Measurements from ENCODE around the gene PDE10A.
"Not testable (repeated sequence)": the region's sequence is repeated elsewhere in the genome, so short reads cannot be mapped to it uniquely, and the experiment has no call there.

PDE10A gene

GRCh38 chr6:165594584-165595333 lies 68.3 kb downstream of the PDE10A start:
- DNase-seq (ENCODE audit: extremely low read depth in 1 of 2, low read depth in 1 of 2) = no peak

- DNase-seq (ENCODE audit: extremely low read depth in 1 of 2, low read depth in 1 of 2) = not testable (repeated sequence)
Measured at GRCh38 chr6:165592947-165593346, 70.1 kb downstream of the PDE10A start.

- no peak for DNase-seq (ENCODE audit: extremely low read depth in 1 of 2, low read depth in 1 of 2)
Measured at GRCh38 chr6:165588515-165588914, 74.5 kb downstream of the PDE10A start.

- DNase-seq (ENCODE audit: extremely low read depth in 1 of 2, low read depth in 1 of 2) = no peak
Measured at GRCh38 chr6:165587206-165587605, 75.8 kb downstream of the PDE10A start.

GRCh38 chr6:165586706-165587105 lies 76.3 kb downstream of the PDE10A start:
- no peak for DNase-seq (ENCODE audit: extremely low read depth in 1 of 2, low read depth in 1 of 2)

- DNase-seq (ENCODE audit: extremely low read depth in 1 of 2, low read depth in 1 of 2) = no peak
Measured at GRCh38 chr6:165585060-165585459, 78.0 kb downstream of the PDE10A start.

- DNase-seq (ENCODE audit: extremely low read depth in 1 of 2, low read depth in 1 of 2) = no peak
Measured at GRCh38 chr6:165584541-165584940, 78.5 kb downstream of the PDE10A start.

- no peak for DNase-seq (ENCODE audit: extremely low read depth in 1 of 2, low read depth in 1 of 2)
Measured at GRCh38 chr6:165581678-165582077, 81.4 kb downstream of the PDE10A start.

- DNase-seq (ENCODE audit: extremely low read depth in 1 of 2, low read depth in 1 of 2) = no peak
Measured at GRCh38 chr6:165580136-165580535, 82.9 kb downstream of the PDE10A start.

- no peak for DNase-seq (ENCODE audit: extremely low read depth in 1 of 2, low read depth in 1 of 2)
Measured at GRCh38 chr6:165579151-165579550, 83.9 kb downstream of the PDE10A start.

- DNase-seq (ENCODE audit: extremely low read depth in 1 of 2, low read depth in 1 of 2) = no peak
Measured at GRCh38 chr6:165577556-165577955, 85.5 kb downstream of the PDE10A start.

GRCh38 chr6:165575158-165575549 lies 87.9 kb downstream of the PDE10A start:
- DNase-seq (ENCODE audit: extremely low read depth in 1 of 2, low read depth in 1 of 2) = no peak

- no peak for DNase-seq (ENCODE audit: extremely low read depth in 1 of 2, low read depth in 1 of 2)
Measured at GRCh38 chr6:165574220-165575157, 88.6 kb downstream of the PDE10A start.

GRCh38 chr6:165573671-165574070 lies 89.4 kb downstream of the PDE10A start:
- DNase-seq (ENCODE audit: extremely low read depth in 1 of 2, low read depth in 1 of 2) = no peak

GRCh38 chr6:165571721-165572132 lies 91.3 kb downstream of the PDE10A start:
- no peak for DNase-seq (ENCODE audit: extremely low read depth in 1 of 2, low read depth in 1 of 2)

GRCh38 chr6:165571068-165571682 lies 91.9 kb downstream of the PDE10A start:
- DNase-seq (ENCODE audit: extremely low read depth in 1 of 2, low read depth in 1 of 2) = no peak

GRCh38 chr6:165568326-165568725 lies 94.7 kb downstream of the PDE10A start:
- DNase-seq (ENCODE audit: extremely low read depth in 1 of 2, low read depth in 1 of 2) = no peak

GRCh38 chr6:165566088-165566828 lies 96.8 kb downstream of the PDE10A start:
- DNase-seq (ENCODE audit: extremely low read depth in 1 of 2, low read depth in 1 of 2) = no peak

- no peak for DNase-seq (ENCODE audit: extremely low read depth in 1 of 2, low read depth in 1 of 2)
Measured at GRCh38 chr6:165562421-165563090, 100.5 kb downstream of the PDE10A start.

GRCh38 chr6:165559632-165560031 lies 103.4 kb downstream of the PDE10A start:
- DNase-seq (ENCODE audit: extremely low read depth in 1 of 2, low read depth in 1 of 2) = no peak

All from stimulated activated CD8-positive, alpha-beta memory T cell treated with anti-CD3 and anti-CD28 coated beads, Interleukin-7, amount 100 ng/mL, for 48 hours (primary cell).